ENCODE data around the gene CERS1. TPM values are rescaled to one million over a fixed set of nuclear protein-coding genes. Genes with fewer than 3 reads are reported as not detected.

CERS1 gene
- total and polyA plus RNA-seq, 10 of the 15 experiments (the other 5 are each of a cell fraction or from before 2014, with no cell fraction given): 0.19 TPM; not detected in 9

GRCh38 chr19:18849838-18850400 is 46.0 kb downstream of the CERS1 start:
- CTCF ChIA-PET: interaction anchor here (0.5 to 7.4 kb wide), 4 partner anchors 15 to 136 kb away, joined by 3 to 109 read pairs (median 4); partner anchors contain the start of gene UPF1
- H2AFZ ChIP-seq (ENCODE audit: control insufficient read depth, low read depth, low read length): no peak overlapping the region
- RAD21 ChIA-PET (ENCODE audit: unreplicated experiment): interaction anchor here (1.6 kb wide), 1 partner anchor 17 kb away, joined by 4 read pairs; no protein-coding TSS in a partner anchor
- H3K79me2 ChIP-seq (ENCODE audit: control insufficient read depth, insufficient read depth, low read length): peaks cover 38% of the 10 kb centered on the region
- FAIRE-seq (peak; percentile 83), DNase-seq (ENCODE audit: low read depth, low spot score) (no peak), ATAC-seq (peak; percentile 76)
- peaks cover 37% of the 10 kb centered on the region for H3K4me1 ChIP-seq (ENCODE audit: control insufficient read depth, insufficient read depth, low read length)
- H3K9me3 ChIP-seq (replicated peaks; ENCODE audit: control insufficient read depth, insufficient read depth, low read length): no peaks in the 10 kb centered on the region
- SMC1A ChIA-PET (ENCODE audit: uncharacterized antibody, unreplicated experiment): interaction anchor here (1.1 to 1.5 kb wide), 2 partner anchors 11 to 18 kb away, joined by 3 to 6 read pairs; partner anchors contain the start of gene UPF1
- H3K4me3 ChIP-seq: peak overlapping the region; percentile 39; the same call in 1 of the 2 replicates
- no peak overlapping the region for H3K9ac ChIP-seq (ENCODE audit: control insufficient read depth, insufficient read depth, low read length)
- BruUV-seq (replicated peaks): no TSS peak
- POLR2A ChIA-PET: interaction anchor here (0.6 to 2.4 kb wide), 3 partner anchors 11 to 217 kb away, joined by 3 to 11 read pairs (median 3); partner anchors contain the start of gene UPF1
- in situ Hi-C loops (cut with MboI): loop anchor here (25.0 kb wide), 1 partner anchor 388 kb away; no protein-coding TSS in a partner anchor
- H3K27ac ChIP-seq (ENCODE audit: control insufficient read depth, insufficient read depth): no peak overlapping the region
- peaks cover 18 to 62% of the 10 kb centered on the region in 2 experiments for H3K36me3 ChIP-seq (ENCODE audit: control insufficient read depth in 2 of 2, insufficient read depth in 2 of 2, low read length in 1 of 2)
- 14% methylated on average over 16 of the region's 16 CpGs for WGBS (ENCODE audit: insufficient coverage, insufficient replicate concordance, low lambda C conversion rate, missing lambda C conversion rate)
- intact Hi-C loops (cut with micrococcal nuclease; ENCODE audit: unreplicated experiment): loop anchor here (5.0 to 10.0 kb wide), 4 partner anchors 78 to 395 kb away; partner anchors contain the start of genes CRTC1 and REX1BD
- H4K20me1 ChIP-seq (ENCODE audit: control insufficient read depth, insufficient read depth): peaks cover 16% of the 10 kb centered on the region
- H3K27me3 ChIP-seq (replicated peaks in 1 of 2; ENCODE audit: control insufficient read depth in 2 of 2, insufficient read depth in 2 of 2, low read length in 1 of 2): no peaks in the 10 kb centered on the region
- H3K4me2 ChIP-seq (ENCODE audit: control insufficient read depth, insufficient read depth): peak overlapping the region; percentile 17; the same call in 1 of the 2 replicates
- TF ChIP-seq CBFB (IDR thresholded peaks at IDR 0.05; ENCODE audit: low read depth): peak; percentile 45; the same call in 1 of the 2 replicates
- TF ChIP-seq SUZ12 (IDR thresholded peaks at IDR 0.05; ENCODE audit: unreplicated experiment): no peak
- TF ChIP-seq RUNX3 (IDR thresholded peaks at IDR 0.05; ENCODE audit: low read length): peak; percentile 90
- peak; percentile 75 for TF ChIP-seq MTA2 (IDR thresholded peaks at IDR 0.05; ENCODE audit: low read depth)
- TF ChIP-seq IRF5 (IDR thresholded peaks at IDR 0.05; ENCODE audit: borderline replicate concordance): no peak
- TF ChIP-seq BHLHE40 (IDR thresholded peaks at IDR 0.05; ENCODE audit: borderline replicate concordance in 1 of 2, low read depth in 2 of 2, low read length in 1 of 2): peak; percentile 51 to 55; a peak in 3 of 4 replicates
- TF ChIP-seq NR2F1 (conservative IDR thresholded peaks at IDR 0.05): peak; percentile 83; the same call in 1 of the 2 replicates
- TF ChIP-seq IKZF1 (conservative IDR thresholded peaks at IDR 0.05): peak; percentile 84
- TF ChIP-seq EP300 (IDR thresholded peaks at IDR 0.05; ENCODE audit: borderline replicate concordance in 1 of 2, control insufficient read depth in 1 of 2, low read depth in 2 of 2, low read length in 2 of 2): peak in 1 of 2 experiments; percentile 41; a peak in 2 of 4 replicates
- peak in 1 of 2 experiments; percentile 49; a peak in 1 of 4 replicates for TF ChIP-seq ETV6 (conservative IDR thresholded peaks at IDR 0.05 in 1 of 2, IDR thresholded peaks at IDR 0.05 in 1 of 2; ENCODE audit: borderline replicate concordance in 1 of 2, low read depth in 1 of 2)
- TF ChIP-seq, protein P1, sequence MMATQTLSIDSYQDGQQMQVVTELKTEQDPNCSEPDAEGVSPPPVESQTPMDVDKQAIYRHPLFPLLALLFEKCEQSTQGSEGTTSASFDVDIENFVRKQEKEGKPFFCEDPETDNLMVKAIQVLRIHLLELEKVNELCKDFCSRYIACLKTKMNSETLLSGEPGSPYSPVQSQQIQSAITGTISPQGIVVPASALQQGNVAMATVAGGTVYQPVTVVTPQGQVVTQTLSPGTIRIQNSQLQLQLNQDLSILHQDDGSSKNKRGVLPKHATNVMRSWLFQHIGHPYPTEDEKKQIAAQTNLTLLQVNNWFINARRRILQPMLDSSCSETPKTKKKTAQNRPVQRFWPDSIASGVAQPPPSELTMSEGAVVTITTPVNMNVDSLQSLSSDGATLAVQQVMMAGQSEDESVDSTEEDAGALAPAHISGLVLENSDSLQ (IDR thresholded peaks at IDR 0.05): no peak
- TF ChIP-seq, protein P2, sequence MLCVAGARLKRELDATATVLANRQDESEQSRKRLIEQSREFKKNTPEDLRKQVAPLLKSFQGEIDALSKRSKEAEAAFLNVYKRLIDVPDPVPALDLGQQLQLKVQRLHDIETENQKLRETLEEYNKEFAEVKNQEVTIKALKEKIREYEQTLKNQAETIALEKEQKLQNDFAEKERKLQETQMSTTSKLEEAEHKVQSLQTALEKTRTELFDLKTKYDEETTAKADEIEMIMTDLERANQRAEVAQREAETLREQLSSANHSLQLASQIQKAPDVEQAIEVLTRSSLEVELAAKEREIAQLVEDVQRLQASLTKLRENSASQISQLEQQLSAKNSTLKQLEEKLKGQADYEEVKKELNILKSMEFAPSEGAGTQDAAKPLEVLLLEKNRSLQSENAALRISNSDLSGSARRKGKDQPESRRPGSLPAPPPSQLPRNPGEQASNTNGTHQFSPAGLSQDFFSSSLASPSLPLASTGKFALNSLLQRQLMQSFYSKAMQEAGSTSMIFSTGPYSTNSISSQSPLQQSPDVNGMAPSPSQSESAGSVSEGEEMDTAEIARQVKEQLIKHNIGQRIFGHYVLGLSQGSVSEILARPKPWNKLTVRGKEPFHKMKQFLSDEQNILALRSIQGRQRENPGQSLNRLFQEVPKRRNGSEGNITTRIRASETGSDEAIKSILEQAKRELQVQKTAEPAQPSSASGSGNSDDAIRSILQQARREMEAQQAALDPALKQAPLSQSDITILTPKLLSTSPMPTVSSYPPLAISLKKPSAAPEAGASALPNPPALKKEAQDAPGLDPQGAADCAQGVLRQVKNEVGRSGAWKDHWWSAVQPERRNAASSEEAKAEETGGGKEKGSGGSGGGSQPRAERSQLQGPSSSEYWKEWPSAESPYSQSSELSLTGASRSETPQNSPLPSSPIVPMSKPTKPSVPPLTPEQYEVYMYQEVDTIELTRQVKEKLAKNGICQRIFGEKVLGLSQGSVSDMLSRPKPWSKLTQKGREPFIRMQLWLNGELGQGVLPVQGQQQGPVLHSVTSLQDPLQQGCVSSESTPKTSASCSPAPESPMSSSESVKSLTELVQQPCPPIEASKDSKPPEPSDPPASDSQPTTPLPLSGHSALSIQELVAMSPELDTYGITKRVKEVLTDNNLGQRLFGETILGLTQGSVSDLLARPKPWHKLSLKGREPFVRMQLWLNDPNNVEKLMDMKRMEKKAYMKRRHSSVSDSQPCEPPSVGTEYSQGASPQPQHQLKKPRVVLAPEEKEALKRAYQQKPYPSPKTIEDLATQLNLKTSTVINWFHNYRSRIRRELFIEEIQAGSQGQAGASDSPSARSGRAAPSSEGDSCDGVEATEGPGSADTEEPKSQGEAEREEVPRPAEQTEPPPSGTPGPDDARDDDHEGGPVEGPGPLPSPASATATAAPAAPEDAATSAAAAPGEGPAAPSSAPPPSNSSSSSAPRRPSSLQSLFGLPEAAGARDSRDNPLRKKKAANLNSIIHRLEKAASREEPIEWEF (IDR thresholded peaks at IDR 0.05; ENCODE audit: insufficient replicate concordance, low read depth, low read length): no peak
- TF ChIP-seq SREBF2 (IDR thresholded peaks at IDR 0.05; ENCODE audit: low read length): no peak
